Thyroid gland (tissue), 4 donors: ENCODE data around the gene P3H3.

Experiments
- POLR2A ChIP-seq, 2 donors: fragments of 450-650 bp; IDR thresholded peaks; one replicate each; pipeline ENCODE4 v1.6.1; 2017; ENCODE audit warnings: antibody characterized with exemption in 2 of 2, mild to moderate bottlenecking in 2 of 2, moderate library complexity in 1 of 2
- TF ChIP-seq, protein P1 (sequence below), 6 experiments: fragments of 200-600 bp in 3 of 6; fragments of 450-650 bp in 3 of 6; sonication (generic) in 3 of 6; IDR thresholded peaks; one replicate each; pipeline ENCODE4 v1.5.1; 2016 to 2019; ENCODE audit warnings: antibody characterized with exemption in 6 of 6, mild to moderate bottlenecking in 2 of 6, inconsistent platforms in 1 of 6, moderate library complexity in 1 of 6

DNA sequence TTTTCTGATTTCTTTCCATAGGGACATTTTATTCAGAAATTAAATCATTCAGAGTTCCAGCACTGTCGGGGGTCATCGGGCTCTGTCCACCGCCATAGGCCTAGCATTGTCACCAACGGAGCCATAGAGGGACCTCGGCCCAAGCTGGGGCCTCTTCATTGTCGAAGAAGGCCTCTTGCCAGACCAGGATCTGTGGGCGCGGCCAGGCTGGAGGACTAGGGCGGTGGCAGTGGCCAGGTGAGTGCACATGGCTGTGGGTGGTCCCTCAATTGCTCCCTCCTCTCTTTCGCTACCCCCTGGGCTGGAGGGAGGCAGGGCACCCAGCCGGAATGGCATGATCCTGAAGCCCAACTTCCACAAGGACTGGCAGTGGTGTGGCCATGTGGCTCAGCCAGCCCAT is 55.5 kb downstream of the P3H3 start:
- TF ChIP-seq, protein P1, sequence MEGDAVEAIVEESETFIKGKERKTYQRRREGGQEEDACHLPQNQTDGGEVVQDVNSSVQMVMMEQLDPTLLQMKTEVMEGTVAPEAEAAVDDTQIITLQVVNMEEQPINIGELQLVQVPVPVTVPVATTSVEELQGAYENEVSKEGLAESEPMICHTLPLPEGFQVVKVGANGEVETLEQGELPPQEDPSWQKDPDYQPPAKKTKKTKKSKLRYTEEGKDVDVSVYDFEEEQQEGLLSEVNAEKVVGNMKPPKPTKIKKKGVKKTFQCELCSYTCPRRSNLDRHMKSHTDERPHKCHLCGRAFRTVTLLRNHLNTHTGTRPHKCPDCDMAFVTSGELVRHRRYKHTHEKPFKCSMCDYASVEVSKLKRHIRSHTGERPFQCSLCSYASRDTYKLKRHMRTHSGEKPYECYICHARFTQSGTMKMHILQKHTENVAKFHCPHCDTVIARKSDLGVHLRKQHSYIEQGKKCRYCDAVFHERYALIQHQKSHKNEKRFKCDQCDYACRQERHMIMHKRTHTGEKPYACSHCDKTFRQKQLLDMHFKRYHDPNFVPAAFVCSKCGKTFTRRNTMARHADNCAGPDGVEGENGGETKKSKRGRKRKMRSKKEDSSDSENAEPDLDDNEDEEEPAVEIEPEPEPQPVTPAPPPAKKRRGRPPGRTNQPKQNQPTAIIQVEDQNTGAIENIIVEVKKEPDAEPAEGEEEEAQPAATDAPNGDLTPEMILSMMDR (IDR thresholded peaks at IDR 0.05): no peak
- no peak for TF ChIP-seq POLR2A (IDR thresholded peaks at IDR 0.05)
